Thoracic aorta (tissue), 2 donors: ENCODE results near the gene TMEM200B. TPM values are rescaled to one million over a fixed set of nuclear protein-coding genes. Genes with fewer than 3 reads are reported as not detected.
"Not testable (repeated sequence)": the region's sequence is repeated elsewhere in the genome, so short reads cannot be mapped to it uniquely, and the experiment has no call there.

Experiments
- ATAC-seq: fragments of 150-250 bp; one replicate; pipeline ENCODE4 v1.8.0; 2017; ENCODE audit warnings: low read depth; ENCODE audit not compliant: insufficient number of reproducible peaks, low FRiP score
- DNase-seq: peaks from one replicate; pipeline ENCODE4 v3.0.0-alpha.2; 2020; ENCODE audit warnings: low spot score
- H3K27ac ChIP-seq, 2 donors: fragments of 200-600 bp; sonication (generic); 1 replicate in 1 of 2; 2 replicates in 1 of 2; pipeline ENCODE4 v1.5.1; 2016; ENCODE audit warnings: mild to moderate bottlenecking in 2 of 2, moderate library complexity in 2 of 2
- H3K27me3 ChIP-seq: fragments of 200-600 bp; sonication (generic); replicated peaks from 2 replicates; pipeline ENCODE4 v1.6.0; 2016; ENCODE audit warnings: mild to moderate bottlenecking; ENCODE audit not compliant: insufficient read depth
- H3K36me3 ChIP-seq: fragments of 200-600 bp; sonication (generic); one replicate; pipeline ENCODE4 v1.5.1; 2016
- H3K4me1 ChIP-seq, 2 donors: fragments of 200-600 bp; sonication (generic); 1 replicate in 1 of 2; 2 replicates in 1 of 2; pipeline versions ENCODE4 v1.5.1 to v1.6.0; 2016; ENCODE audit warnings: low read depth in 2 of 2, mild to moderate bottlenecking in 1 of 2; ENCODE audit not compliant: control insufficient read depth in 1 of 2
- H3K4me3 ChIP-seq: fragments of 200-600 bp; sonication (generic); 2 replicates; pipeline ENCODE4 v1.5.1; 2016; ENCODE audit warnings: mild to moderate bottlenecking
- H3K9me3 ChIP-seq: fragments of 200-600 bp; sonication (generic); 2 replicates; pipeline ENCODE4 v1.5.1; 2016
- CTCF ChIP-seq: fragments of 200-600 bp; sonication (generic); IDR thresholded peaks from one replicate; pipeline ENCODE4 v1.5.1; 2019; ENCODE audit warnings: antibody characterized with exemption
- total RNA-seq, 2 donors: library from RNA; depleted of rRNA; stranded (reverse); fragments of >200 nt; gene quantifications; one replicate each; pipeline versions ENCODE4 v1.1.0 to v1.2.3, GENCODE V29; 2016

The TMEM200B gene
- total RNA-seq, 2 donors from 2014 or later, result 20.8 to 31.4 TPM

- Histone ChIP-seq H3K9me3 (no peaks in the 10 kb centered on the region), H3K27me3 (no peaks in the 10 kb centered on the region), H3K4me1 (peaks cover 10 to 32% of the 10 kb centered on the region in 2 donors), H3K36me3 (no peaks in the 10 kb centered on the region), H3K4me3 (no peak overlapping the region), H3K27ac (no peak overlapping the region)
- no peak for TF ChIP-seq CTCF
- no peak for ATAC-seq
- DNase-seq, result no peak
These were observed 6.3 kb downstream of the TMEM200B start for GRCh38 chr1:29117381-29117780.

GRCh38 chr1:29114654-29115053 is 9.0 kb downstream of the TMEM200B start:
- Histone ChIP-seq H3K9me3 (no peaks in the 10 kb centered on the region), H3K4me3 (no peak overlapping the region), H3K27ac (no peak overlapping the region), H3K36me3 (no peaks in the 10 kb centered on the region), H3K4me1 (peaks cover 3 to 7% of the 10 kb centered on the region in 2 donors), H3K27me3 (no peaks in the 10 kb centered on the region)
- no peak for DNase-seq
- no peak for ATAC-seq
- TF ChIP-seq CTCF, result no peak

GRCh38 chr1:29113413-29114117 is 10.1 kb downstream of the TMEM200B start:
- Histone ChIP-seq H3K27me3 (no peaks in the 10 kb centered on the region), H3K27ac (no peak overlapping the region), H3K4me1 (no peaks in the 10 kb centered on the region), H3K4me3 (no peak overlapping the region), H3K9me3 (no peaks in the 10 kb centered on the region), H3K36me3 (peaks cover 5% of the 10 kb centered on the region)
- DNase-seq (no peak), ATAC-seq (no peak)
- TF ChIP-seq CTCF, result no peak

- H3K27me3 ChIP-seq, result no peaks in the 10 kb centered on the region
- ATAC-seq (no peak), DNase-seq (no peak)
- no peaks in the 10 kb centered on the region for H3K4me1 ChIP-seq
- no peak overlapping the region for H3K4me3 ChIP-seq
- H3K27ac ChIP-seq, result no peak overlapping the region
- H3K9me3 ChIP-seq, result no peaks in the 10 kb centered on the region
- no peak for TF ChIP-seq CTCF
- H3K36me3 ChIP-seq, result peaks cover 5% of the 10 kb centered on the region
These were observed 10.8 kb downstream of the TMEM200B start for GRCh38 chr1:29112705-29113412.

- H3K4me3 ChIP-seq, H3K36me3 ChIP-seq, H3K27ac ChIP-seq, ATAC-seq, H3K4me1 ChIP-seq, H3K9me3 ChIP-seq, H3K27me3 ChIP-seq, DNase-seq: not testable (repeated sequence)
These were observed 15.7 kb downstream of the TMEM200B start for GRCh38 chr1:29108041-29108440.
